ENCODE measurements around the gene NAPA. TPM values are rescaled to one million over a fixed set of nuclear protein-coding genes. Genes with fewer than 3 reads are reported as not detected.
A peak's percentile ranks its signal among the peaks of the same experiment; 100 is the strongest.
"Not testable (repeated sequence)": the region's sequence is repeated elsewhere in the genome, so short reads cannot be mapped to it uniquely, and the experiment has no call there.

NAPA gene
- total RNA-seq, 1 donor from 2014 or later, result 76.2 TPM

- not testable (repeated sequence) for DNase-seq (ENCODE audit: low read depth, low spot score)
These were observed 28.6 kb downstream of the NAPA start for GRCh38 chr19:47486220-47486619.

DNA sequence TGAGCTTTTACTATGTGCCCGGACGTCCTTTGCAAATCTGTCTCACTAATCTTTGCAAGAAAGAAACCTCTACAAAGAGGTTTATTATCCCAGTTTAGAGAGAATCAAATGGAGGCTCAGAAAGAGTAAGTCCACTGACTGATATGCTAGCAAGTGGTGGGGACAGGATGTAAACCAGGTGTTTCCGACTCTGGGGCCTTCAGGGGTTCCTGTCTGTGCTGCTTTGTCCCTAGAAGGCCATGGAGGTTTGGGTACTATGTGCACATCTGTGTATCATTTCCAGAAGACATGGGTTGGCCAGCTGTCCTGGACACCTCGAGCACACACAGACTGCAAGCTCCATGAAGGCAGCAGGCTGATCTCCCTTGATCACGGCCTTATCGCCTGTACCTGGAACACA, 29.7 kb downstream of the NAPA start:
- DNase-seq (ENCODE audit: low read depth, low spot score), result no peak

DNA sequence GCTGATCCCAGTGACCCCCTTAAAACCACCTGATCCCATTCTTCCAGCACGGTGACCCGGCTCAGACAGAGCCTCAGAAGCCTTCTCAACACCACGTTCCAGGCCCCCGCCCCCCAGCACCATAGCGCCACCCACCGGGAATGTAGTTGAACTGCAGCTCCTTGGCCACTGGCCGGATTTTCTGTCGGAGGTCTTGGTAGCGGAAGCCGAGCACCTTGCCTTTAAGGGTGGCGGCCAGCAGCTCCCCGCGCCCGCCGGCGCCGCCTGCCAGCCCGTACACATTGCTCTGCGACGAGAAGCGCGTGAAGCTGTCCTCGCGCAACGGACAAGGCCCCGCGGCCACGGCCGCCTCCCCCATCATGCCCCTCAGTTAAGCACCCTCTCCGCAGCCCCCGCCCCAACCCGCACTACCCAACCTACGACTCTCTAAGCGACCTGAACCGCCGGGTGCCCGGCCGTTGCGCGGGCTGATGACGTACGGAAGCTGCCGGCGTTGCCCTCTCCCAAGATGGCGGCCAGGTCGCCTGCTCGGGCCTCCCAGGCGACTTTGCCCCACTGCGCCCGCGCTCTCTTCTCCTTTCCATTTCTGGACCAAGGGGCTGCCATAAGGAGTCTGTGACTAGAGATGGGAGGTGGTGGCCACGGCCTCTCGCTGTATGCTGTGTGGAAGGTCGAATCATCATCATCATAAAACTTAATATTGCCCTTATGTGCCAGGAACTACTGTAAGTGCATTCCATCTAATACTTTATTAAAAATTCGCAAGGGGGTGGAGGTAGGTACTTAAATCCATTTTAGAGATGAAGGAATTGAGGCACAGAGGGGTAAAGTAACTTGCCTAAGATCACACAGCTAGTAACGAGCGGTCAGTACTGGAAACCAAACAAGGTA, 30.8 kb downstream of the NAPA start, which contains the start of gene KPTN:
TSS of gene KPTN (minus strand) at position 420 of the 891 bp plus-strand sequence. CDS start at position 361, 59 bp downstream.
- DNase-seq (ENCODE audit: low read depth, low spot score), result peak; percentile 75

- DNase-seq (ENCODE audit: low read depth, low spot score), result no peak
These were observed 31.7 kb downstream of the NAPA start for GRCh38 chr19:47483200-47483599.

- DNase-seq (ENCODE audit: low read depth, low spot score), result no peak
These were observed 33.3 kb downstream of the NAPA start for GRCh38 chr19:47481460-47482052.

DNA sequence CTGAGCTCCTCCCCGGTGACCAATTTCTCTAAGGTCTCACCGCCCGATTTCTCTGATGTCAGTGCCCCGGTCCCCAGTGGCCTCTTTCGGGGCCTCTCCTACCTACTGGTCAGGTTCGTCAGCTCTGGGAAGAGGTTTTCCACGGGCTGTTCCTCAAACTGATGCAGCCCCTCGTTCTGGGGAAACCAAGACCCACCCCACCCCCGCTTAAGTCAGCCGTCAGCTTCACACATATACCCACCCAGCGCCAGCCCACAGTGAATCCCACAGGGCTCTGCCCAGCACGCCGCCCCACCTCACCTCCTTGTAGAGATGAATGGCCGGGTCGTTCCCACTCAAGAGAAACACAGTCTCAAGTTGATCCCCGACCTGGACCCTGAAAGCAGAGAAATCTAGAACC, 34.2 kb downstream of the NAPA start:
- DNase-seq (ENCODE audit: low read depth, low spot score), result no peak

GRCh38 chr19:47479701-47480503, 35.0 kb downstream of the NAPA start:
- no peak for DNase-seq (ENCODE audit: low read depth, low spot score)

- no peak for DNase-seq (ENCODE audit: low read depth, low spot score)
These were observed 38.4 kb downstream of the NAPA start for GRCh38 chr19:47476438-47476972.

GRCh38 chr19:47475465-47475864, 39.4 kb downstream of the NAPA start:
- no peak for DNase-seq (ENCODE audit: low read depth, low spot score)

GRCh38 chr19:47473336-47473735, 41.5 kb downstream of the NAPA start:
- no peak for DNase-seq (ENCODE audit: low read depth, low spot score)

DNA sequence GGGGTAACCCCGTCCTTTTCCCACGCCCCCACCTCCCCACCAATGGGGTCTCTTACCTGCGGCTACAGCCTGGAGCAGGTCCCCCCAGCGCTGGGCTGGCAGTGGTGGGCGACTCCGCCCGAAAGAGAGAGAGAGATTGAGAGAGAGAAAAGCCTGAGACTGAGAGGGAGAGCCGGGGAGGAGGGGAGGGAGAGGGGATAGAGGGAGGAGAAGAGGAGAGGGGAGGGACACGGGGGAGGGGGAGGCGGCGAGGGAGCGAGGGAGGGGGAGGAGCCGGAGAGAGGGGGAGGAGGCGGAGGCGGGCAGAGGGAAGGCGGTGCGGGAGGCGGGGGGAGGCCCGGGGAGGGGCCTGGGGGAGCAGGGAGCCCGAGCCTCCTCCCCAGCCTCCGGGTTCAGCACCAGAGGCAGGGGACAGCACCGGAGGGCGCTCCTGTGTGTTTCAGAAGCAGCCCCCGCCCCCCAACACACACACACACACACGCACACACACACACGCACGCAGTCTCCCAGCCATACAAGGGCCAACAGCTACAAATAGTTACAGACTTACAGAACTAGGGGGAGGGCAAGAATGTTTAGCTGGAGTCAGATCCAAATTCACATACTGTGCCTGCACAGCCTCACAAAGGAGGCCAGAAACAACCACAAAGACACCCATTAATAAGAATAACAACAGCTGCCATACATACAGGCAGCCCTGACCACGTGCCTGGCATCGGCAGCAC, 43.0 kb downstream of the NAPA start, which contains the start of gene SLC8A2:
TSS of gene SLC8A2 (minus strand) at position 161 of the 725 bp plus-strand sequence. CDS start 5,490 bp downstream, outside the sequence.
- DNase-seq (ENCODE audit: low read depth, low spot score), result peak; percentile 11

DNA sequence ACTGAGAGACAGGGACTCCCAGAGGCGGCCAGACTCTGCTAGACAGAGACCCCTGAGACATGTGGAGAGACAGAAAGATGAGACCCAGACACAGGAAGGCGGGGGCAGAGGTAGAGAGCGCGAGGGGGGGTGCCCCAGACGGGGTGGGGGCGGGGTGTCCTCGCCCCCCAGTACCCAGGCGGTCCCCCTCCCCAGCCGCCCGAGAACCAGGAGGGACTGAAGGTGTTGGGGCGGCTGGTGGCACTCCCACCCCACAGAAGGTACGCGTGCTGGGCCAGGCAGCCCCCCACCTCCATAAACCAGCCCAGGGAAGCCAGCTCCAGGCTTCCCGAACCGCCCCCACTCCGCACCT, 43.5 kb downstream of the NAPA start:
- no peak for DNase-seq (ENCODE audit: low read depth, low spot score)

DNA sequence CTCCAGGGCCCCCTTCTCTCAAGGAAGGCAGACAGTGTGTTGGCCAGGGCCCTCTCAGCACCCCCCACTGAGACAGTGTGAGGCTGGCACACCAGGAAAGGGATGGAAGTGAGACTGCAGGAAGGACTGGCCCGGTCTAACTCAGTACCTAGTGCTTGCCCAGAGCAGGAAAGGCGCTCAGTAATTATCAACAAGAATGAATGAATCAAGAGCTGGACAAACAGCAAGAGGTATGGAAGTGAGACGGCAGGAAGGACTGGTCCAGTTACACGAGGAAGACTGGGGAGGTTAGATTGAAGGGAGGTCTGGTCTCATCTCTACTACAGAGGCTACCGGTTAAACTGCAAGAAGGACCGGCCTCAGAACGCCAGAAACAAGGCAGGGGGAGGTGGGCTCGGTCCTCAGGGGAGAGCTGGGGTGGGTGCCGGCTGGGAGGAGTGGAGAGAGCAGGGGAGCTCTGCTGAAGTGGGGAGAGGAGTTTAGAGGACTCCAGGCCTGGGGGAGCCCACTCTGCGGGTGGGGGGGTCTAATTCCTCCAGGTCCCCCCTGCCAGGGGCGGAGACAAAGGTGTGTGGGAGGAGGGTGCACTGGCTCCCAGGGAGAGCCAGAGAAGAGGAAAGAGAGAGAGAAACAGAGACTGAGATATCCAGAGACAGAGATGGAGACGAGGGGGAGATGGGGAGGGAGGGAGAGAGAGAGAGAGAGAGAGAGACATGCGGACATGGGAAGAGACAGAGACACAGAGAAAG, 44.2 kb downstream of the NAPA start:
- no peak for DNase-seq (ENCODE audit: low read depth, low spot score)

DNA sequence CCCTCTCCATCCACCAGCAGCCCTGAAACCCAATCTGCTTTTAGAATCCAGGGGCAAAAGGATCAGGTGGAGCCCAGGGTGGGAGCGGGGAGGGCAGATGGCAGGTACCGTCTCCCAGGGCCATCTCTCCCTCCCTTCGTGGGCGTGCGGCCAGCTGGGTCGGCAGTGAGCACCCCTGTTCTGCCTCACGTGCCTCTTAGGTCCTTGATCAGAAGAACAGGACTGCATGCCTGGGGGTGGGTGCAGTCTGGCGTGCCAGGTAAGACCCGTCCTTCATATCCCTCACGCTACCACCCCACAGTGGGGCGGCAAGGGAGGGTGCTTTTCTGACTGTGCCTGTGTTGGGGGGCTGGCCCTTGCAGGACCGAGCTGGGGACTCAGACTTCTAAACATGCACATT, 45.1 kb downstream of the NAPA start:
- DNase-seq (ENCODE audit: low read depth, low spot score), result no peak

DNA sequence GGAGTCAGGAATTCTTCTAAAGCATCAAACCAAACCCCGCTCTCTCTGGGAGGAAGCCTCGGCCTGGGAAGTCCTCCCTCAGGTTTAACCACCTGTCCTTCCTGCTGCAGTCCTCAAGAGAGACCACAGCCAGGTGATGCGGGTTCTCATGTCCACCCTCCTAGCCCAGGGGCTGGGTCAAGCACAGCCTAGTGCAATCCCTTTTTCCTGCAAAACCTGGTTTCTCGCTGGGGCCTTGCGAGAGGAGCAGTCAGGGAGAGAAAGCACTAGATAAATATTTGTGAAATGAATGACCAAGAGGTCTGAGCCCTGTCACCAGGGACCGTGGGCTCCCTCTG, 45.5 kb downstream of the NAPA start:
- no peak for DNase-seq (ENCODE audit: low read depth, low spot score)

- no peak for DNase-seq (ENCODE audit: low read depth, low spot score)
These were observed 46.9 kb downstream of the NAPA start for GRCh38 chr19:47467914-47468313.

GRCh38 chr19:47465957-47466356, 48.9 kb downstream of the NAPA start:
- DNase-seq (ENCODE audit: low read depth, low spot score), result no peak

- no peak for DNase-seq (ENCODE audit: low read depth, low spot score)
These were observed 50.0 kb downstream of the NAPA start for GRCh38 chr19:47464675-47465419.

GRCh38 chr19:47461876-47462275, 53.0 kb downstream of the NAPA start:
- DNase-seq (ENCODE audit: low read depth, low spot score), result no peak

GRCh38 chr19:47459477-47459876, 55.4 kb downstream of the NAPA start:
- no peak for DNase-seq (ENCODE audit: low read depth, low spot score)

All from pulmonary artery endothelial cell (primary cell).